Stimulated activated CD8-positive, alpha-beta memory T cell treated with anti-CD3 and anti-CD28 coated beads, Interleukin-12 subunit alpha, Interleukin-12 subunit beta, amount 100 ng/mL, for 24 hours (primary cell): ENCODE results near the gene MAN2C1.
"Not testable (repeated sequence)": the region's sequence is repeated elsewhere in the genome, so short reads cannot be mapped to it uniquely, and the experiment has no call there.

Experiments
- DNase-seq: peaks from one replicate; pipeline ENCODE4 v3.0.0-alpha.2; 2020; ENCODE audit errors: extremely low read depth

The MAN2C1 gene

DNA sequence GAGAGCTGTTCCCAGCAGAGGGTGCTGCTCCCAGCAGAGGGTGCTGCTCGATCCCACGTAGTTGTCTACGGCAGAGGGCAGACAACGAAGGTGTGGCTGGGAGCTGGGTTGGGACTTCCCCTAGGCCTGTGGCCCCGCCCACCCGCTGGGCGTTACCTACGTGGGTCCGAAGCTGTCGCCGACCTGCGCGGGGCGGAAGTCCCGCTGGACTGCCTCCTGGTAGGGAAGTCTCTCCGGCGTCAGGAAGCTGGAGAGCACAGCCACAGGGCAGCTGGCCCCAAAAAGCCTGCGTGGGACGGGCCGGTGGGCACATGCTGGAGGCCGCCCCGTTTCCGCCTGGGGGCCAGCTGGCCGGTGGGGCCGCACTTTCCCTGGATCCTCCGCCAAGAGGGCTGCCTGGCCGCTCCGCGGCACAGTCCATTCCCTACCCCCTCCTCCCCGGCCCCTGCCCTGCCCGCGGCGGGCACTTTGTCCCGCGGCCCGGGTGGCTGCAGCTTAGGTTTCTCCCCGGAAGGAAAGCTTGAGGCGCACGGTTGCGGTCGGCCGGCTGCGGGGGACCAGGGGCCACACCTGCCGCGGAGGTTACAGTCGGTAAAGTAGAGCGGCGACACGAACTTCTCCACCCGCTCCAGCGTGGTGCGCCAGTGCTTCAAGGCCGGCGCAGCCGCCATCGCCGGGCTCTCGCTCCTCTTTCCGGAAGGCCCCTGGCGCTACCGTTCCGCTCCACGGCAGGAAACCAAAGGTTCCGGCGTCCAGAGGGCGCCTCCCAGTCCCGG, at the start of gene MAN2C1:
Gene MAN2C1 (minus strand): TSS at position 695 of the 776 bp plus-strand sequence. CDS start 24 bp downstream, at position 671.
- DNase-seq, result peak; percentile 85

GRCh38 chr15:75416584-75416983, 48.2 kb upstream of the MAN2C1 start:
- DNase-seq, result no peak

GRCh38 chr15:75410196-75410595, 41.8 kb upstream of the MAN2C1 start:
- DNase-seq, result no peak

GRCh38 chr15:75407083-75407482, 38.7 kb upstream of the MAN2C1 start:
- DNase-seq, result no peak

DNA sequence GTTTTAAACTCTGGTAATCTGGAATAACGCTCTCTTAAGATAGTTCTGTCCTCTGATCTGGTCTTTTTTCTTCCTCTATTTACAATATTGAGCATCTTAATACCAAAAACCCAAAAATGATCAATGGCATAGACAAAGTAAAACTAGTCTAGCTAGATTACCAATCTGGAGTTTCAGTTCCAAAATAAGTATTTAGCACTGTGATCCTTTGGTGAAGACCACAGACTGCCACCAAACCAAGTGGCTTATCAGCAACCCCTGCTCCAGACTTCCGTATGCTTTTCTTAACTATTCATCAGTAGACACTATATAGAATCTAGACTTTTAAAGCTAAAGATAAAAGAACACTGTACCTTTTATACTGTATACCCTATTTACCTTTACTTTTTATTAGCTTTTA, 35.5 kb upstream of the MAN2C1 start:
- no peak for DNase-seq

- DNase-seq, result no peak
Measured at GRCh38 chr15:75397494-75397893, 29.1 kb upstream of the MAN2C1 start.

DNA sequence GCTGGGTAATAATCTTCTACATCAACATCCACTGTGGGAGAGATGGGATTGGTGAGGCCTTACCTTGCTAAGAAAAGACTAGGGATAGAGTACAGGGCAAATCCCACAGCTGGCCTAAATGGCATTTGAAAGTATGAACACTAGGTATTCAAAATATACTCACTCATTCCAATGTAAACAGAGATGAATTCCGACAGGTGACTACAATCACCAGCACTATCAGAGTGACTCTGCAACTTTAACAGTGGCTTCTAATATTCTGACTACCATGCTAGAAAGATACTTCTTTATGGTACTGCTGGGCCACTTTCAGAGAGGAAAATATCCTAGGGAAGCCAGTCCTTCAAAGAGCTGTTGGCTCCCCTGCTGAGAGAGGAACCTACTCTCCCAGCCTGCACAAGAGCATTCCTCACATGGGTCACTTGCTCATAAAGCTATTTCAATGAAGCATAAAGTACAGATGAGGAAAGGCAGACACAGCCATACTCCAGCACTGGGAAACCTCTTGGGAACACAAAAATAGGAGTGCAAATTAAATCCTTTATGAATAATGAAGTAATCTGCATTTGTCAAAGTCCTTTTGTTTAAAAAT, 21.5 kb upstream of the MAN2C1 start:
- DNase-seq, result no peak

DNA sequence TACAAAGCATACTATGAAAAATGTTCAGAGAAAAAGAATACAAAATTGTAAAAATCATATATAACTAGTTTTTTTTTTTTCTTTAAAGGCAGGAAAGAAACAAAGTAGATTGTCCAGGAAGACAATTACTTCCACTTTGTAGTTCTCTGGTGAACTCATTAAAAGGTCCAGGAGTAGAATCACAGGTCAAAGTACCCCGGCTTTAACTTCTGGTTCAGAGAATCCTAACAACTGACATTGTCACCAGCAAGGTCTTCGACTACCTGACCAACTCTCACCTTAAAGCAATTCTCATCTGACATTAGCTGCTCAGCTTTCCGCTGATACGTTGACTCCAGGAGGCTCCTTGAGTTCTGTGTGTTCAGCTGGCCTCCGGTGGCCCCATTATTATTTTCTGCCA, 15.6 kb upstream of the MAN2C1 start:
- DNase-seq, result not testable (repeated sequence)

DNA sequence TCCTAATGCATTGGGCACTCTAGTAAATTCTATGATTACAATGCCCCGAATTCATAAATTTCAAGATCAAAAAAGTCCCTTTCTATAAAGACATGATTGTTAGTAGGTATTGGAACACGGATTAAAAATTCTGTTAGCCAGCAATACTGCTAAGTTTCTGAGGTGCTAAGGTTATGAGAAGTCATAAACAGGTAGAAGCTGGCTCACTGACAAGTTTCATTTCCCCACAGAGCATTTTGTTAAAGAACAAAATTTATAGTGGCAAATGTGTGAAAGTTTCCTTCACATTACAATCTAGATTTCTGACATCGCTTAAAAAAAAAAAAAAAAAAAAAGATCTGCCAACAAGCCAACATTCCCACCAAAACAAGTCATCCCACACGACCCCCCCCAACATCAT, 12.4 kb upstream of the MAN2C1 start:
- DNase-seq, result no peak

DNA sequence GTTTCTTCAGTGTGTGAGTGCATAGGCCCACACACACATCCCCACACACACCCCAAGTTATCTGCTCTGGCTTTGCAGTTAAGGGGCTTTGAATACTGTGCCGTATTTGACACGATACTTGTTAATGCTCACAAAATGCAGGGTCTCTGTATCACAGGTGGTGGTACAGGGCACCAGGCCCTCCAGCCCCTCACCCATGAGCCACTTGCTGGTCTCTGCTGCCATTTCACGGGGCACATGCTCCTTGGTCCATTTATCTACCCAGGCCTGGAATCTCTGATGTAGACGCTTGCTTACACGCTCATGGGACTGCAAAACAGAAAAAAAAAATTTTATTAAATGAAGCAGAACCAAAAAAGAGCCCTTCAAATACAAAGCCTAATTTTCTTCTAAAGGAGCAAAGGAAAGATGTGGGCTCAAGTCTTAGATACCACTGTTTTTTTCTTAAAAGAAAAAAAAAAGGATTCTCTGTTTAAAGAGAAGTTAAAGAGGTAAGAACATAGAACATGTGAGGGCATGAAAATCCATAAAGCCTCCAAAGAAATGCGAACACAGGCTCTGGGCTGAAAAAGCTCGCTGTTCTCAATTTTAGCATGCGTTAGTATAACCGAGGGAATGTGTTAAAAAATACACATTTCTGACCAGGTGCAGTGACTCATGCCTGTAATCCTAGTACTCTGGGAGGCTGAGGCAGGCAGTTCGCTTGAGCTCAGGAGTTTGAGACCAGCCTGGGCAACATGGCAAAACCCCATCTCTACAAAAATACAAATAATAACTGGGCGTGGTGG, 3.7 kb upstream of the MAN2C1 start:
- DNase-seq, result no peak

GRCh38 chr15:75371486-75371885, 3.1 kb upstream of the MAN2C1 start:
- no peak for DNase-seq

GRCh38 chr15:75369897-75370581, 1.6 kb upstream of the MAN2C1 start:
- DNase-seq, result no peak

- DNase-seq, result no peak
Measured at GRCh38 chr15:75368689-75369239, 357 bp upstream of the MAN2C1 start.

DNA sequence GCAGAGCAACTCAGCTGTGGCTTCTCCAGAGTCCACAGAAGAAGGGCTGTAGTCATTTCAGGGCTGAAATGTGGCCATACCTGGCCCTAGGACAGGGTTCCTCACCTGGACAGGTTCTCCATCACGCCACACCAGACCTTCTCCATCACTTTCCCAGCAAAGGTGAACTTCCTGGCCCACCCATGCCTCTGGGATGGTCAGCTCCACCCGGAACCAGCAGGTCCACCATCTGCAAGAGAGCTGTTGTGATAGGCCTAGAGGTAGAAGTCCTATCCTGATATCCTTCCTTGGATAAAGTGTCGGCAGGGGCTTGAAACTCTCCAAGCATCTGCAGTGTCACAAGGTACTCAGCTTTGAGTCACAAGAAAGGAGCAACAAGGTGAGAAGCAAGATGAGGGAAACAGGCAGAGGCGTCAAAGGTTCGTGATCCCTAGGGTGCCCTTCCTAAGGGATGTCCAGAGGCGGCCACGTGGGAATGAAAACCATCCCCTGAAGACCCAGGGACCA, 948 bp downstream of the MAN2C1 start:
- DNase-seq, result no peak

- no peak for DNase-seq
Measured at GRCh38 chr15:75367006-75367405, 1.4 kb downstream of the MAN2C1 start.

GRCh38 chr15:75366163-75366562, 2.2 kb downstream of the MAN2C1 start:
- DNase-seq, result no peak

DNA sequence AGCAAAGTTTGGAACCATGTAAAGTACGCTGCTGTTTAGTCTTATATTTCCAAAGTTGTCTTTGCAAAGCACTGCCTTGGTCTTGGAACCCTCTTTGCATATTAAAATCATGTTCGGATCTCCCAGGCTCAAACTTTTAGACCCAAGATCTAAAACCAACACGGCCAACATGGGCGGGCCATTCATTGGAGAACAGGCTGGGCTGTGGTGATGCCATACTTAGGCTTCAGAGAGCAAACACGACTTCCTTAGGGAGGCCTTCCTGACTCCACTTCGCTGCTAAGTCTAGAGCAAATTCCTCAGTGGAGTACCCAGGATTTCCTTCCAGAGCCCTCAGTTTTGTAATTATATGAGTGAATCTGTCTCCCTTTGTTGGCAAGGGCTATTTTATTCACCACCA, 3.5 kb downstream of the MAN2C1 start:
- DNase-seq, result no peak

DNA sequence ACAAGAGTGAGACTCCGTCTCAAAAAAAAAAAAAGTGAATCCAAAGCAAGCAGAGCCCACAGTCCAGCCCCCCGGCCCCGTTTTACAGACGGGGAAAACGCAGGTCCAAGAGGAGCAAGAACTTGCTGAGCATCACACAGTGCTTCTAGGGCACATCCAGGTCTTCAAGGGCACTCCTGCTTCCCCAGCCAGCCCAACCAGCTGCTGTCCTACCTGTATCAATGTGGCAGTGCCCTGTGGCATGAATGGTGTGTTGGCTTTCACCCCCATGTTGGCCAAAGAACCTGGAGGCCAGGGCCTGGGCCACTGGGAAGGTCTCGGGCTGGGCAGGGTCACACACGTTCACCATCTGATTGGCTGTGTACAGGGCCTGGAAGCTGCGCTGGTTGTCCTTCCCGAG, 4.6 kb downstream of the MAN2C1 start:
- no peak for DNase-seq

DNA sequence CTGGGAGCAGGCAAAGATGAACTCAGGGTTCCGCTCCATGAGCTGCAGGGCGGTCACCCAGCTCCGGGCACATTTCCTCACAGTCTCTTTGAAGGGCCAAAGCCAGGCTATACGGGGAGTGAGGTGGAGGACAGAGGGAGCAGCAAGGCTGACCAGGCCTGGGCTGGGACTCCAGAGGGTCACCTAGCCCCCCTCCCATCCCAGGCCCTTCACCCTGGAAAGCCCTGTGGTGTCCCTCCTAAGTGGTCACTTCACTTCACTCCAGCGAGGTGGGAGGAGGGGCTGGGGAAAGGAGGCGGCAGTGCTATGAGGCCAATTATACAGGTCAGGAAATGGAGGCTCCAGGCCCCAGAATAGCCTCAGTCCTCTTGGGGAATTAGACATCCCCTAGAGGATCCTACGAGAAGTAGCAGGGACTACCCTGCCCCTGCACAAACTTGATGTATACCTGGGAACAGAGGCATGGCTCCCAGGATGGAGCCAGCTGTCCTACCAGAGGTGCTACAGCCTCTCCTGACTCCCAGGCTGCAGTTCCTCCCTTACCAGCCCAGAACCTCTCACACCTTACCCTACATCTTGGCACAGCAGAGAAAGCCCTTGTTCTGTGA, 5.7 kb downstream of the MAN2C1 start:
- no peak for DNase-seq

GRCh38 chr15:75361989-75362641, 6.3 kb downstream of the MAN2C1 start:
- DNase-seq, result no peak
